K562 (cell line): Measurements from ENCODE around the gene HHATL. TPM values are rescaled to one million over a fixed set of nuclear protein-coding genes. Genes with fewer than 3 reads are reported as not detected.

ENCODE experiments used
- ATAC-seq: fragments of 200-7000 bp; cut with Tn5 transposase; 3 replicates; pipeline ENCODE4 v1.9.1; 2020; ENCODE audit warnings: moderate library complexity
- BruUV-seq: library from RNA; stranded (reverse); fragments of 400-500 nt; replicated peaks from 2 replicates; lab custom pipeline; 2021; lab: Mats Ljungman, UMichigan
- CTCF ChIA-PET: fragments of 300-600 bp; formaldehyde crosslinking; extraction: SDS; loops from one replicate; lab custom pipeline; 2021; ENCODE audit warnings: low intra/inter-chr PET ratio; lab: Yijun Ruan, JAX
- POLR2A ChIA-PET: fragments of 300-600, 350-650 bp; sonication (Branson Sonifier 250); formaldehyde crosslinking; extraction: SDS; loops from one replicate; lab custom pipeline; 2021; ENCODE audit warnings: antibody characterized with exemption, inconsistent platforms; lab: Yijun Ruan, JAX
- DNase-seq, 4 experiments: peaks; one replicate each; pipeline versions ENCODE4 v3.0.0 to v3.0.0-alpha.2; 2011 to 2018; ENCODE audit warnings: low spot score in 3 of 4, mixed read lengths in 3 of 4; ENCODE audit errors: extremely low read depth in 1 of 4
- FAIRE-seq: peaks from 2 replicates; lab custom pipeline; 2011; peaks lifted over from hg19 to GRCh38; lab: Jason Lieb, UNC
- H2AFZ ChIP-seq: 2 replicates; pipeline ENCODE4 v1.6.0; 2011; ENCODE audit warnings: low read depth, low read length, control low read depth, inconsistent platforms
- H3K27ac ChIP-seq: fragments of 200-600 bp; 3 replicates; pipeline ENCODE4 v1.8.0; 2011; ENCODE audit warnings: low read depth, mild to moderate bottlenecking, control low read depth, inconsistent platforms, low read length, moderate library complexity, mixed read lengths; ENCODE audit errors: extremely low read depth
- H3K27me3 ChIP-seq, 2 experiments: fragments of 300-600 bp in 1 of 2; 2 replicates in 1 of 2; 3 replicates in 1 of 2; pipeline versions ENCODE4 v1.6.0 to v1.8.0; 2011; ENCODE audit warnings: inconsistent platforms in 2 of 2, low read length in 2 of 2, mild to moderate bottlenecking in 1 of 2, mixed read lengths in 1 of 2, moderate library complexity in 1 of 2; ENCODE audit not compliant: control insufficient read depth in 2 of 2, insufficient read depth in 2 of 2
- H3K36me3 ChIP-seq: fragments of 300-600 bp; 3 replicates; pipeline ENCODE4 v1.8.0; 2011; ENCODE audit warnings: mild to moderate bottlenecking, low read length, inconsistent platforms; ENCODE audit not compliant: control insufficient read depth, insufficient read depth
- H3K4me1 ChIP-seq, 2 experiments: fragments of 200-600 bp in 1 of 2; replicated peaks in 1 of 2; 2 replicates in 1 of 2; 3 replicates in 1 of 2; pipeline versions ENCODE4 v1.5.1 to v1.8.0; 2011; ENCODE audit warnings: inconsistent platforms in 2 of 2, low read length in 2 of 2, mild to moderate bottlenecking in 1 of 2, mixed read lengths in 1 of 2, moderate library complexity in 1 of 2; ENCODE audit not compliant: control insufficient read depth in 2 of 2, insufficient read depth in 2 of 2
- H3K4me2 ChIP-seq: 2 replicates; pipeline ENCODE4 v1.6.1; 2011; ENCODE audit warnings: low read length, control low read depth, inconsistent platforms, mixed read lengths; ENCODE audit not compliant: insufficient read depth
- H3K4me3 ChIP-seq: fragments of 200-600 bp; sonication (generic), shearing (Covaris generic); 2 replicates; pipeline ENCODE4 v1.5.1; 2016; ENCODE audit warnings: control low read depth, inconsistent platforms
- H3K79me2 ChIP-seq: fragments of 200-600 bp; 3 replicates; pipeline ENCODE4 v1.8.0; 2011; ENCODE audit warnings: low read length, inconsistent platforms; ENCODE audit not compliant: control insufficient read depth, insufficient read depth
- H3K9ac ChIP-seq, 2 experiments: 2 replicates each; pipeline versions ENCODE4 v1.6.0 to v1.6.1; 2011; ENCODE audit warnings: low read depth in 2 of 2, low read length in 2 of 2, control low read depth in 1 of 2, inconsistent platforms in 1 of 2, mild to moderate bottlenecking in 1 of 2, mixed read lengths in 1 of 2; ENCODE audit not compliant: insufficient read depth in 1 of 2
- H3K9me1 ChIP-seq: one replicate; pipeline ENCODE4 v1.6.0; 2011; ENCODE audit warnings: inconsistent platforms, mild to moderate bottlenecking, low read length, moderate library complexity; ENCODE audit not compliant: control insufficient read depth, insufficient read depth
- H3K9me3 ChIP-seq: replicated peaks from 2 replicates; pipeline ENCODE4 v1.5.1; 2011; ENCODE audit warnings: low read depth, low read length, inconsistent platforms; ENCODE audit not compliant: control insufficient read depth, insufficient read depth
- H4K20me1 ChIP-seq: replicated peaks from 2 replicates; pipeline ENCODE4 v1.6.1; 2011; ENCODE audit warnings: low read length, inconsistent platforms, mixed read lengths; ENCODE audit not compliant: control insufficient read depth, insufficient read depth
- FOXA1 ChIP-seq: fragments of 450-650 bp; IDR thresholded peaks from 2 replicates; pipeline ENCODE4 v1.6.1; 2016; ENCODE audit warnings: mild to moderate bottlenecking, borderline replicate concordance
- HMG20A ChIP-seq: fragments of 450-650 bp; formaldehyde crosslinking; conservative IDR thresholded peaks from 2 replicates; pipeline ENCODE4 v1.4.0; 2020; ENCODE audit warnings: mild to moderate bottlenecking, mixed read lengths
- NONO ChIP-seq, 2 experiments: fragments of 200-400 bp in 1 of 2; fragments of 450-650 bp in 1 of 2; formaldehyde crosslinking in 1 of 2; IDR thresholded peaks; 2 replicates each; pipeline ENCODE4 v1.6.1; 2017; ENCODE audit warnings: low read depth in 2 of 2, mild to moderate bottlenecking in 2 of 2, moderate library complexity in 2 of 2, low read length in 1 of 2
- POLR2AphosphoS5 ChIP-seq: IDR thresholded peaks from 2 replicates; pipeline ENCODE4 v1.6.1; 2011; ENCODE audit warnings: mild to moderate bottlenecking, low read depth, low read length, moderate library complexity; ENCODE audit not compliant: control insufficient read depth, insufficient read depth
- RREB1 ChIP-seq: fragments of 250-450 bp; sonication (Bioruptor Pico); IDR thresholded peaks from 2 replicates; pipeline ENCODE4 v1.4.0; 2020
- TGIF2 ChIP-seq: sonication (generic); formaldehyde crosslinking; IDR thresholded peaks from 2 replicates; pipeline ENCODE4 v1.8.1; 2022; ENCODE audit warnings: mild to moderate bottlenecking, missing genetic modification reagents, moderate library complexity
- ZC3H11A ChIP-seq: IDR thresholded peaks from 2 replicates; pipeline ENCODE4 v1.6.1; 2012; ENCODE audit warnings: low read depth, low read length, improper control_type of control experiment
- ZFP1 ChIP-seq: fragments of 450-650 bp; formaldehyde crosslinking; IDR thresholded peaks from 2 replicates; pipeline ENCODE4 v1.4.0; 2020; ENCODE audit warnings: mild to moderate bottlenecking, mixed read lengths
- WGBS: fragments of 100-300 bp; shearing (Covaris generic); methylation state at CpG from one replicate; pipeline ENCODE4 v1.1.6; 2016; ENCODE audit warnings: low coverage, mixed read lengths; ENCODE audit not compliant: insufficient coverage; ENCODE audit errors: missing lambda C conversion rate; 5-methylcytosine and 5-hydroxymethylcytosine counted together
- in situ Hi-C: fragments of 300-500 bp; cut with MboI; formaldehyde crosslinking; loops from 4 replicates; pipeline ENCODE4 v1.15.0; 2018; ENCODE audit warnings: inconsistent platforms, mixed read lengths
- intact Hi-C: fragments of 100-400 bp; cut with micrococcal nuclease; formaldehyde crosslinking; loops from 2 replicates; pipeline ENCODE4 v1.14.2; 2022
- polyA plus RNA-seq, 8 experiments: library from polyadenylated mRNA; depleted of rRNA in 4 of 8; stranded (reverse) in 5 of 8; unstranded in 3 of 8; fragments of >200 nt; fragmentation: Nextera tagmentation in 2 of 8; fragmentation: Illumina TruSeq in 1 of 8; extraction: Ambion mirVana in 2 of 8; extraction: Trizol in 1 of 8; gene quantifications; 2 replicates each; pipeline versions ENCODE4 v1.2.1 to v1.2.3, GENCODE V29; 2011 to 2014; ENCODE audit warnings: inconsistent platforms in 1 of 8, missing spikeins in 1 of 8
- total RNA-seq, 7 experiments: library from RNA; depleted of rRNA in 6 of 7; stranded (reverse); fragments of >200 nt in 6 of 7; fragmentation: Illumina TruSeq in 2 of 7; extraction: Trizol in 2 of 7; gene quantifications; 2 replicates each; pipeline versions ENCODE4 v1.2.1 to v1.2.3, GENCODE V29; 2011 to 2021; ENCODE audit warnings: low replicate concordance in 1 of 7
- TF ChIP-seq, protein P1 (sequence below): fragments of 450-650 bp; formaldehyde crosslinking; IDR thresholded peaks from 2 replicates; pipeline ENCODE4 v1.4.0; 2020; ENCODE audit warnings: mild to moderate bottlenecking, moderate library complexity

Gene HHATL
- total and polyA plus RNA-seq, 9 of the 15 experiments (the other 6 are each of a cell fraction or from before 2014, with no cell fraction given): not detected

GRCh38 chr3:42664438-42664803, 38.2 kb downstream of the HHATL start:
- no peak overlapping the region for H3K27ac ChIP-seq
- H3K4me3 ChIP-seq: no peak overlapping the region
- in situ Hi-C loops (no loop called here), intact Hi-C loops (no loop called here)
- 34% methylated on average over 10 of the region's 19 CpGs for WGBS
- no peak for TF ChIP-seq TGIF2 (CRISPR knock-in tag)
- TF ChIP-seq POLR2AphosphoS5: no peak
- no peak for TF ChIP-seq RREB1 (CRISPR knock-in tag)
- TF ChIP-seq NONO (IDR thresholded peaks at IDR 0.05; ENCODE audit: low read depth in 2 of 2, low read length in 1 of 2): no peak
- no peak for TF ChIP-seq HMG20A (CRISPR knock-in tag)
- TF ChIP-seq, protein P1, sequence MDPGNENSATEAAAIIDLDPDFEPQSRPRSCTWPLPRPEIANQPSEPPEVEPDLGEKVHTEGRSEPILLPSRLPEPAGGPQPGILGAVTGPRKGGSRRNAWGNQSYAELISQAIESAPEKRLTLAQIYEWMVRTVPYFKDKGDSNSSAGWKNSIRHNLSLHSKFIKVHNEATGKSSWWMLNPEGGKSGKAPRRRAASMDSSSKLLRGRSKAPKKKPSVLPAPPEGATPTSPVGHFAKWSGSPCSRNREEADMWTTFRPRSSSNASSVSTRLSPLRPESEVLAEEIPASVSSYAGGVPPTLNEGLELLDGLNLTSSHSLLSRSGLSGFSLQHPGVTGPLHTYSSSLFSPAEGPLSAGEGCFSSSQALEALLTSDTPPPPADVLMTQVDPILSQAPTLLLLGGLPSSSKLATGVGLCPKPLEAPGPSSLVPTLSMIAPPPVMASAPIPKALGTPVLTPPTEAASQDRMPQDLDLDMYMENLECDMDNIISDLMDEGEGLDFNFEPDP (CRISPR knock-in tag): no peak
- TF ChIP-seq ZC3H11A: no peak
- TF ChIP-seq FOXA1: no peak
- TF ChIP-seq ZFP1 (CRISPR knock-in tag): no peak
- no peaks in the 10 kb centered on the region for H3K9me3 ChIP-seq
- H3K36me3 ChIP-seq: no peaks in the 10 kb centered on the region
- ATAC-seq (no peak), FAIRE-seq (no peak), DNase-seq (no peak)
- CTCF ChIA-PET: no interaction called here
- peaks cover 11% of the 10 kb centered on the region; the same call in 1 of the 2 replicates for H4K20me1 ChIP-seq
- H2AFZ ChIP-seq: no peak overlapping the region
- H3K9ac ChIP-seq: no peak overlapping the region
- peaks cover 0 to 9% of the 10 kb centered on the region in 2 experiments; a peak in 1 of 5 replicates for H3K27me3 ChIP-seq
- H3K4me1 ChIP-seq: peaks cover 4 to 13% of the 10 kb centered on the region in 2 experiments; a peak in 4 of 5 replicates
- no peaks in the 10 kb centered on the region for H3K9me1 ChIP-seq
- H3K4me2 ChIP-seq: no peak overlapping the region
- H3K79me2 ChIP-seq: no peaks in the 10 kb centered on the region
- BruUV-seq: no TSS peak
- POLR2A ChIA-PET: no interaction called here
